ENCODE data around the gene SLC29A4.
"Not testable (repeated sequence)": the region's sequence is repeated elsewhere in the genome, so short reads cannot be mapped to it uniquely, and the experiment has no call there.

The SLC29A4 gene

GRCh38 chr7:5287802-5288201 lies 5.1 kb downstream of the SLC29A4 start:
- no peaks in the 10 kb centered on the region for H3K9me3 ChIP-seq (ENCODE audit: control insufficient read depth in 2 of 2, low read length in 2 of 2)
- no peak overlapping the region for H3K9ac ChIP-seq (ENCODE audit: low read length in 2 of 2)
- no peaks in the 10 kb centered on the region for H3K36me3 ChIP-seq (ENCODE audit: control insufficient read depth in 2 of 2, insufficient read depth in 2 of 2, low read length in 2 of 2)
- peaks cover 5% of the 10 kb centered on the region for H3K4me1 ChIP-seq (ENCODE audit: control insufficient read depth, insufficient read depth, low read length)
- H3K4me3 ChIP-seq (ENCODE audit: low read length in 2 of 2) = no peak overlapping the region
- H3K27ac ChIP-seq (ENCODE audit: low read length) = no peak overlapping the region
- H3K27me3 ChIP-seq (ENCODE audit: control insufficient read depth in 1 of 2, insufficient read depth in 2 of 2, low read length in 2 of 2) = peaks cover 0 to 4% of the 10 kb centered on the region in 2 donors

- not testable (repeated sequence) for H3K27me3 ChIP-seq (ENCODE audit: control insufficient read depth in 1 of 2, insufficient read depth in 2 of 2, low read length in 2 of 2); H3K9me3 ChIP-seq (ENCODE audit: control insufficient read depth in 2 of 2, low read length in 2 of 2); H3K27ac ChIP-seq (ENCODE audit: low read length); H3K36me3 ChIP-seq (ENCODE audit: control insufficient read depth in 2 of 2, insufficient read depth in 2 of 2, low read length in 2 of 2); H3K4me1 ChIP-seq (ENCODE audit: control insufficient read depth, insufficient read depth, low read length); H3K9ac ChIP-seq (ENCODE audit: low read length in 2 of 2); H3K4me3 ChIP-seq (ENCODE audit: low read length in 2 of 2)
Measured at GRCh38 chr7:5288560-5288959, 5.8 kb downstream of the SLC29A4 start.

- Histone ChIP-seq H3K4me1 (ENCODE audit: control insufficient read depth, insufficient read depth, low read length) (no peaks in the 10 kb centered on the region), H3K4me3 (ENCODE audit: low read length in 2 of 2) (no peak overlapping the region), H3K9ac (ENCODE audit: low read length in 2 of 2) (no peak overlapping the region), H3K27me3 (ENCODE audit: control insufficient read depth in 1 of 2, insufficient read depth in 2 of 2, low read length in 2 of 2) (no peaks in the 10 kb centered on the region), H3K9me3 (ENCODE audit: control insufficient read depth in 2 of 2, low read length in 2 of 2) (peaks cover 0 to under 1% of the 10 kb centered on the region in 2 donors), H3K36me3 (ENCODE audit: control insufficient read depth in 2 of 2, insufficient read depth in 2 of 2, low read length in 2 of 2) (no peaks in the 10 kb centered on the region), H3K27ac (ENCODE audit: low read length) (no peak overlapping the region)
Measured at GRCh38 chr7:5289355-5289754, 6.6 kb downstream of the SLC29A4 start.

GRCh38 chr7:5291301-5291700 lies 8.6 kb downstream of the SLC29A4 start:
- Histone ChIP-seq H3K36me3 (ENCODE audit: control insufficient read depth in 2 of 2, insufficient read depth in 2 of 2, low read length in 2 of 2) (no peaks in the 10 kb centered on the region), H3K27me3 (ENCODE audit: control insufficient read depth in 1 of 2, insufficient read depth in 2 of 2, low read length in 2 of 2) (peaks cover 0 to 2% of the 10 kb centered on the region in 2 donors), H3K9ac (ENCODE audit: low read length in 2 of 2) (no peak overlapping the region), H3K4me1 (ENCODE audit: control insufficient read depth, insufficient read depth, low read length) (no peaks in the 10 kb centered on the region), H3K4me3 (ENCODE audit: low read length in 2 of 2) (no peak overlapping the region), H3K27ac (ENCODE audit: low read length) (no peak overlapping the region), H3K9me3 (ENCODE audit: control insufficient read depth in 2 of 2, low read length in 2 of 2) (peaks cover 0 to 4% of the 10 kb centered on the region in 2 donors)

GRCh38 chr7:5291711-5292335 lies 9.1 kb downstream of the SLC29A4 start:
- H3K4me3 ChIP-seq (ENCODE audit: low read length in 2 of 2); H3K27ac ChIP-seq (ENCODE audit: low read length); H3K9me3 ChIP-seq (ENCODE audit: control insufficient read depth in 2 of 2, low read length in 2 of 2); H3K4me1 ChIP-seq (ENCODE audit: control insufficient read depth, insufficient read depth, low read length); H3K27me3 ChIP-seq (ENCODE audit: control insufficient read depth in 1 of 2, insufficient read depth in 2 of 2, low read length in 2 of 2); H3K36me3 ChIP-seq (ENCODE audit: control insufficient read depth in 2 of 2, insufficient read depth in 2 of 2, low read length in 2 of 2); H3K9ac ChIP-seq (ENCODE audit: low read length in 2 of 2): not testable (repeated sequence)

- H3K4me3 ChIP-seq (ENCODE audit: low read length in 2 of 2) = no peak overlapping the region
- H3K27ac ChIP-seq (ENCODE audit: low read length) = no peak overlapping the region
- peaks cover 0 to 4% of the 10 kb centered on the region in 2 donors for H3K9me3 ChIP-seq (ENCODE audit: control insufficient read depth in 2 of 2, low read length in 2 of 2)
- H3K36me3 ChIP-seq (ENCODE audit: control insufficient read depth in 2 of 2, insufficient read depth in 2 of 2, low read length in 2 of 2) = no peaks in the 10 kb centered on the region
- H3K27me3 ChIP-seq (ENCODE audit: control insufficient read depth in 1 of 2, insufficient read depth in 2 of 2, low read length in 2 of 2) = peaks cover 2 to 10% of the 10 kb centered on the region in 2 donors
- no peak overlapping the region for H3K9ac ChIP-seq (ENCODE audit: low read length in 2 of 2)
- H3K4me1 ChIP-seq (ENCODE audit: control insufficient read depth, insufficient read depth, low read length) = no peaks in the 10 kb centered on the region
Measured at GRCh38 chr7:5294169-5294987, 11.6 kb downstream of the SLC29A4 start.

GRCh38 chr7:5295039-5296014 lies 12.6 kb downstream of the SLC29A4 start:
- Histone ChIP-seq H3K9me3 (ENCODE audit: control insufficient read depth in 2 of 2, low read length in 2 of 2) (peaks cover 0 to 4% of the 10 kb centered on the region in 2 donors), H3K36me3 (ENCODE audit: control insufficient read depth in 2 of 2, insufficient read depth in 2 of 2, low read length in 2 of 2) (no peaks in the 10 kb centered on the region), H3K4me3 (ENCODE audit: low read length in 2 of 2) (no peak overlapping the region), H3K27ac (ENCODE audit: low read length) (no peak overlapping the region), H3K27me3 (ENCODE audit: control insufficient read depth in 1 of 2, insufficient read depth in 2 of 2, low read length in 2 of 2) (peaks cover 2 to 10% of the 10 kb centered on the region in 2 donors), H3K9ac (ENCODE audit: low read length in 2 of 2) (no peak overlapping the region), H3K4me1 (ENCODE audit: control insufficient read depth, insufficient read depth, low read length) (no peaks in the 10 kb centered on the region)

- H3K4me1 ChIP-seq (ENCODE audit: control insufficient read depth, insufficient read depth, low read length) = no peaks in the 10 kb centered on the region
- peaks cover 2 to 10% of the 10 kb centered on the region in 2 donors for H3K27me3 ChIP-seq (ENCODE audit: control insufficient read depth in 1 of 2, insufficient read depth in 2 of 2, low read length in 2 of 2)
- H3K9ac ChIP-seq (ENCODE audit: low read length in 2 of 2) = no peak overlapping the region
- H3K27ac ChIP-seq (ENCODE audit: low read length) = no peak overlapping the region
- peaks cover 0 to 4% of the 10 kb centered on the region in 2 donors for H3K9me3 ChIP-seq (ENCODE audit: control insufficient read depth in 2 of 2, low read length in 2 of 2)
- H3K36me3 ChIP-seq (ENCODE audit: control insufficient read depth in 2 of 2, insufficient read depth in 2 of 2, low read length in 2 of 2) = no peaks in the 10 kb centered on the region
- H3K4me3 ChIP-seq (ENCODE audit: low read length in 2 of 2) = no peak overlapping the region
Measured at GRCh38 chr7:5296015-5296610, 13.4 kb downstream of the SLC29A4 start.

- H3K4me3 ChIP-seq (ENCODE audit: low read length in 2 of 2) = no peak overlapping the region
- peaks cover 0 to 4% of the 10 kb centered on the region in 2 donors for H3K9me3 ChIP-seq (ENCODE audit: control insufficient read depth in 2 of 2, low read length in 2 of 2)
- H3K4me1 ChIP-seq (ENCODE audit: control insufficient read depth, insufficient read depth, low read length) = no peaks in the 10 kb centered on the region
- peaks cover 2 to 10% of the 10 kb centered on the region in 2 donors for H3K27me3 ChIP-seq (ENCODE audit: control insufficient read depth in 1 of 2, insufficient read depth in 2 of 2, low read length in 2 of 2)
- H3K36me3 ChIP-seq (ENCODE audit: control insufficient read depth in 2 of 2, insufficient read depth in 2 of 2, low read length in 2 of 2) = no peaks in the 10 kb centered on the region
- H3K27ac ChIP-seq (ENCODE audit: low read length) = no peak overlapping the region
- no peak overlapping the region for H3K9ac ChIP-seq (ENCODE audit: low read length in 2 of 2)
Measured at GRCh38 chr7:5296611-5297226, 14.0 kb downstream of the SLC29A4 start.

GRCh38 chr7:5300366-5300765 lies 17.6 kb downstream of the SLC29A4 start:
- Histone ChIP-seq H3K9ac (ENCODE audit: low read length in 2 of 2) (no peak overlapping the region), H3K27ac (ENCODE audit: low read length) (no peak overlapping the region), H3K27me3 (ENCODE audit: control insufficient read depth in 1 of 2, insufficient read depth in 2 of 2, low read length in 2 of 2) (peaks cover 0 to 10% of the 10 kb centered on the region in 2 donors), H3K4me3 (ENCODE audit: low read length in 2 of 2) (no peak overlapping the region), H3K36me3 (ENCODE audit: control insufficient read depth in 2 of 2, insufficient read depth in 2 of 2, low read length in 2 of 2) (no peaks in the 10 kb centered on the region), H3K9me3 (ENCODE audit: control insufficient read depth in 2 of 2, low read length in 2 of 2) (no peaks in the 10 kb centered on the region), H3K4me1 (ENCODE audit: control insufficient read depth, insufficient read depth, low read length) (no peaks in the 10 kb centered on the region)

Data from stomach smooth muscle (tissue), 2 donors.